ENCODE measurements around the gene GALC.

DNA sequence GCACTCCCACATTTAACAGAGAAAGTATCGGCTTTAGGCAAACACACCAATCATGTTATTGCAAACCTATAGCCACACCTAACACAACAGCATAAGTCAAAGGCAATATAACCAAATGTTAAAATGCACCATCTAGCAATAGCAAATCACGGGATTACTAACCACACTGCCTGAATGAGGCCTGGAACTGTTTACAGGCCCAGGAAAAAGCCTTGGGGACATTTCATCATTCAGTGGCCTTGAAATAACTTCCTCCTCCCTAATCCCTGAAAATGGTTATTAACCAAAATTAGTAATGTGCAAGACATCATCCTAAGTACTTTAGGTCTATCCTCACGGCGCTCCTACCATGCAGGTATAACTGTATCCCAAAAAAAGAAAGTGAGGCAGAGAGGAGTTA, 2.3 kb downstream of the GALC start:
- no peak for TF ChIP-seq POLR2A (IDR thresholded peaks at IDR 0.05)
- TF ChIP-seq, protein P1, sequence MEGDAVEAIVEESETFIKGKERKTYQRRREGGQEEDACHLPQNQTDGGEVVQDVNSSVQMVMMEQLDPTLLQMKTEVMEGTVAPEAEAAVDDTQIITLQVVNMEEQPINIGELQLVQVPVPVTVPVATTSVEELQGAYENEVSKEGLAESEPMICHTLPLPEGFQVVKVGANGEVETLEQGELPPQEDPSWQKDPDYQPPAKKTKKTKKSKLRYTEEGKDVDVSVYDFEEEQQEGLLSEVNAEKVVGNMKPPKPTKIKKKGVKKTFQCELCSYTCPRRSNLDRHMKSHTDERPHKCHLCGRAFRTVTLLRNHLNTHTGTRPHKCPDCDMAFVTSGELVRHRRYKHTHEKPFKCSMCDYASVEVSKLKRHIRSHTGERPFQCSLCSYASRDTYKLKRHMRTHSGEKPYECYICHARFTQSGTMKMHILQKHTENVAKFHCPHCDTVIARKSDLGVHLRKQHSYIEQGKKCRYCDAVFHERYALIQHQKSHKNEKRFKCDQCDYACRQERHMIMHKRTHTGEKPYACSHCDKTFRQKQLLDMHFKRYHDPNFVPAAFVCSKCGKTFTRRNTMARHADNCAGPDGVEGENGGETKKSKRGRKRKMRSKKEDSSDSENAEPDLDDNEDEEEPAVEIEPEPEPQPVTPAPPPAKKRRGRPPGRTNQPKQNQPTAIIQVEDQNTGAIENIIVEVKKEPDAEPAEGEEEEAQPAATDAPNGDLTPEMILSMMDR (IDR thresholded peaks at IDR 0.05): no peak
